HG03159 (cell line): Measurements from ENCODE around the gene GOLIM4.
A peak's percentile ranks its signal among the peaks of the same experiment; 100 is the strongest.
"Not testable (repeated sequence)": the region's sequence is repeated elsewhere in the genome, so short reads cannot be mapped to it uniquely, and the experiment has no call there.

Experiments
- ATAC-seq: cut with Tn5 transposase; IDR thresholded peaks from one replicate; pipeline ENCODE4 v1.9.1; 2021; ENCODE audit warnings: mild to moderate bottlenecking, moderate library complexity; ENCODE audit not compliant: unreplicated experiment

GOLIM4 gene, protein sequence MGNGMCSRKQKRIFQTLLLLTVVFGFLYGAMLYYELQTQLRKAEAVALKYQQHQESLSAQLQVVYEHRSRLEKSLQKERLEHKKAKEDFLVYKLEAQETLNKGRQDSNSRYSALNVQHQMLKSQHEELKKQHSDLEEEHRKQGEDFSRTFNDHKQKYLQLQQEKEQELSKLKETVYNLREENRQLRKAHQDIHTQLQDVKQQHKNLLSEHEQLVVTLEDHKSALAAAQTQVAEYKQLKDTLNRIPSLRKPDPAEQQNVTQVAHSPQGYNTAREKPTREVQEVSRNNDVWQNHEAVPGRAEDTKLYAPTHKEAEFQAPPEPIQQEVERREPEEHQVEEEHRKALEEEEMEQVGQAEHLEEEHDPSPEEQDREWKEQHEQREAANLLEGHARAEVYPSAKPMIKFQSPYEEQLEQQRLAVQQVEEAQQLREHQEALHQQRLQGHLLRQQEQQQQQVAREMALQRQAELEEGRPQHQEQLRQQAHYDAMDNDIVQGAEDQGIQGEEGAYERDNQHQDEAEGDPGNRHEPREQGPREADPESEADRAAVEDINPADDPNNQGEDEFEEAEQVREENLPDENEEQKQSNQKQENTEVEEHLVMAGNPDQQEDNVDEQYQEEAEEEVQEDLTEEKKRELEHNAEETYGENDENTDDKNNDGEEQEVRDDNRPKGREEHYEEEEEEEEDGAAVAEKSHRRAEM

DNA sequence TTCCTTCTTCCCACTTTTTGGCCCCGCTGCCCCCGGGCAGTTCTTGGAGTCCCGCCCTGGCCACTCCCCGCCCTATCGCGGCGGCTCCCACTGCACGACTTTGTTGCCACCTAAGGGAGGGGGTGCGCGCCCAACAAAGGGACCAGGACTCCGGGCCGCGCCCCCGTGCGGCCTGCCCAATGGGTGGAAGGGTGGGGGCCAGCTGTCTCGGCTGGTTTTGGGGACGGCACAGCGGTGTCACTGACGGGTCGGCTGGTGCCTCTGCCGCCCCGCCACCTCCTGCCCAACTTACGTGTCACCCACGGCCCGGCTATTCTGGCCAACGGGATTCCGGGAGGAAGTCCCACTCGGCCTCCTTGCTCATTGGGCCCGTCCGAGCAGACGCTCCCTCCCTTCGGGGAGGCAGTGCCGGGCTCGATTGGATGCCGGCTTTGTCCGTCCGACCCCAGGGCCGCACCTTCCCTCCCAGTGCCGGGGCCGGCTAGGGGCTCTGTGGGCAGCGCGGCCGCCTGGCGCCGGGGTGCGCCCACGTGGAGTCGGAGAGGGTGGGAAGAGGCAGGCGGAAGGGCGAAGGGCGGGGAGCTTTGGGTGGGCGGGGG lies at the start of gene GOLIM4:
TSS of gene GOLIM4 (minus strand) at position 314 of the 599 bp plus-strand sequence. CDS start 639 bp downstream, outside the sequence.
- peak; percentile 83 for ATAC-seq

DNA sequence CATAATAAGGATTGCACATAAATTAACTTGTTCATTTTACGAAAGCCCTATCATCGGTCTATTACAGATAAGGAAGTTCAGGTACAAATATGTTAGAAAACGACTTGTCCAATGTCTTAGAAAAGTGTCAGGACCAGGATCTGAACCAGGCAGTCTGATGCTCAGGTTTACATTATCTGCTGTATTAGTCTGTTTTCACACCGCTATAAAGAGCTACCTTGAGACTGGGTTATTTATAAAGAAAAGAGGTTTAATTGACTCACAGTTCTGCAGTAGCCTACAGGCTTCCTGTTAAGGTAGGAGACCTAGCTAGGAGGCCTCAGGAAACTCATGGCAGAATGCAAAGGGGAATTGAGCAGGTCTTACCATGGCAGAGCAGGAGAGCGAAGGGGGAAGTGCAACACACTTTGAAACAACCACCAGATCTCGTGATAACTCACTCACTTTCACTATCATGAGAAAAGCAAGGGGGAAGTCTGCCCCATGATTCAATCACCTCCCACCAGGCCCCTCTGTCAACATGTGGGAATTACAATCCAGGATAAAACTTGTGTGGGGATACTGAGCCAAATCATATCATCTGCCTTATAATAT lies 45.8 kb upstream of the GOLIM4 start:
- ATAC-seq: no peak

DNA sequence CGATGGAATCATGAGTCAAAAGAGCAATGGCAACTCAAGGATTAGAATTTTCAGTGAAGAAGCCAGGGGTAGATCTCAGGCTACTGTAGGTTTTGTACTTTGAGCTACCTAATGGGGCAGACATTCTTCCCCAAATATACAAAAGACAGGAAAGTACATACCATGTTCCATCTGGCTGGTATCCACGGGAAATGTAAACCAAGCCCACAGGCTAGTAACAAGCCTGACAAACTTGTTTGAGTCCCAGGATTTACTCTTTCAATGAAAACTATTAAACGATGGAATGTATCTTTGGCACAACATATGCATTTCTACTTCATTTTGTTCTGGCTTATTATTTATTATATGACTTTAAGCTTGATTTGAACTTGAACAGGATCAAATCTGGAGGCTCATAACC lies 44.2 kb upstream of the GOLIM4 start:
- no peak for ATAC-seq

DNA sequence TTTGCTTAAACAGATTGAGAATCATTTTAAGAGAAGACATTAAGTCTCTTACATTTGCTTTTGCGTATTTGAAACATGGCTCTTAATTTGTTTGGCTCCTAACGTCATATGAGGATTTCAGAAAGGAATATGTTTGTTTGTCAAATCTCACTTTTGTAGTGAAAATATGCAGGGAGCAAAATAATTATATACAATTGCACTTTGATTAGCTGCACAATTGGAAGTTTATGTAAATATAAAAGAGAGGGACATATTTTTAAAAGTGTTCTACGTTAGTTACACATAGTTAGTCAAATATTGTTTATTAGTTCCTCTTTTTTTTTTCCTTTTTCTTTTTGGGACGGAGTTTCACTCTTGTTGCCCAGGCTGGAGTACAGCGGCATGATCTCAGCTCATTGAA lies 42.7 kb upstream of the GOLIM4 start:
- ATAC-seq: no peak

DNA sequence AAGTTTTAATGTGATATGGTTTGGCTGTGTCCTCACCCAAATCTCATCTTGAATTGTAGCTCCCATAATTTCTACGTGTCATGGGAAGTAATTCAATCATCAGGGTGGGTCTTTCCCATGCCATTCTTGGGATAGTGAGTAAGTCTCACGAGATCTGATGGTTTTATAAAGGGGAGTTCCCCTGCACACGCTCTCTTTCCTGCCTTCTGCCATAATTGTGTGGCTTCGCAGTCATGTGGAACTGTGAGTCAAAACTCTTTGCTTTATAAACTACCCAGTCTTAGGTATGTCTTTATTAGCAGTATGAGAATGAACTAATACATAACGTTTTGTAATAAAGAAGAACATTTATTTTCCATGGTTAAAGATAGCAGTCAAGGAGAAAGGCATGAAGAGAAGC lies 39.2 kb upstream of the GOLIM4 start:
- no peak for ATAC-seq

DNA sequence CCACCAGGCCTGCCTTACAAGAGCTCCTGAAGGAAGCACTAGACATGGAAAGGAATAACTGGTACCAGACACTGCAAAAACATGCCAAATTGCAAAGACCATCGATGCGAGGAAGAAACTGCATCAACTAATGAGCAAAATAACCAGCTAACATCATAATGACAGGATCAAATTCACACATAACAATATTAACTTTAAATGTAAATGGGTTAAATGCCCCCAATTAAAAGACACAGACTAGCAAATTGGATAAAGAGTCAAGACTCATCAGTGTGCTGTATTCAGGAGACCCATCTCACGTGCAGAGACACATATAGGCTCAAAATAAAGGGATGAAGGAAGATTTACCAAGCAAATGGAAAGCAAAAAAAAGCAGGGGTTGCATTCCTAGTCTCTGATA lies 34.5 kb upstream of the GOLIM4 start:
- ATAC-seq: not testable (repeated sequence)

DNA sequence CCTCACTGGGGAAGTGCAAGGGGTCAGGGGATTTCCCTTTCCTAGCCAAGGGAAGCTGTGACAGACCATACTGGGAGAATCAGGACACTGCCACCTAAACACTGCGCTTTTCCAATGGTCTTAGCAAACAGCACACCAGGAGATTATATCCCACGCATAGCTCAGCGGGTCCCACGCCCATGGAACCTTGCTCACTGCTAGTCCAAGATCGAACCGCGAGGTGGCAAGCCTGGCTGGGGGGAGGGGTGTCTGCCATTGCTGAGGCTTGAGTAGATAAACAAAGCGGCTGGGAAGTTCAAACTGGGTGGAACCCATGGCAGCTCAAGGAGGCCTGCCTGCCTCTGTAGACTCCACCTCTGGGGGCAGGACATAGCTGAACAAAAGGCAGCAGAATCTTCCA lies 32.7 kb upstream of the GOLIM4 start:
- not testable (repeated sequence) for ATAC-seq

DNA sequence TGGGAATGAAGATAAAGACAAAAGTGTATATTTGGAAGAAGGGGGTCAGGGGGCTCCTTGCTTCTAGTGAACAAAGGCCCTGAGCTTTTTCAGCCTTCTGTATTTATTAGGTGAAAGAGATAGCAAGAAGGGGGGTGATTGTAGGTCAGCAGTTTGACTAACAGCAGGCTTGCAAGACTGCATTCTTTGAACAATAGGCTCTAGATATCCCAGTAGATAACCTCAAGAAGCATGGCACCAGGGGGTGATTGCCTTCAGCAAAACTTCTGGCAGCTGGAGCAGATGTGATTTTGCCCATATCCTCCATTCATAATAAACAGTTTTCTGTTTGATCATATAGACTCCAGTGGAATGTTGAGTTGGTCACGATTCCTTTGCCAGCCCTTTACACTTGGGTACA lies 31.7 kb upstream of the GOLIM4 start:
- no peak for ATAC-seq

DNA sequence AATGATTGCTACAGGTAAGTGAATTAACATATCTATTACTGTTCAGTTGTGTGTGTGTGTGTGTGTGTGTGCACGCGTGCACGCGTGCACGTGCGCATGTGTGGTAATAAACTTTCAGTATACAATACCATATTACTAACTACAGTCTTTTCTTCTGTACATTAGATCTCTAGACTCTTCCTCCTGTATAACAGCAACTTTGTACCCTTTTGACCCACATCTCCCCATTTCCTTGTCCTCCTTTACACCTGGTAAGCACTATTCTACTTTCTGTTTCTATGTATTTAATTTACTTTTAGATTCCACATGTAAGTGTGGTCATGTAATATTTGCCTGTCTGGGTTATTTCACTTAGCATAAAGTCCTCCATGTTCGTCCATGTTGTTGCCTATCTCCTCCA lies 29.1 kb upstream of the GOLIM4 start:
- ATAC-seq: no peak

DNA sequence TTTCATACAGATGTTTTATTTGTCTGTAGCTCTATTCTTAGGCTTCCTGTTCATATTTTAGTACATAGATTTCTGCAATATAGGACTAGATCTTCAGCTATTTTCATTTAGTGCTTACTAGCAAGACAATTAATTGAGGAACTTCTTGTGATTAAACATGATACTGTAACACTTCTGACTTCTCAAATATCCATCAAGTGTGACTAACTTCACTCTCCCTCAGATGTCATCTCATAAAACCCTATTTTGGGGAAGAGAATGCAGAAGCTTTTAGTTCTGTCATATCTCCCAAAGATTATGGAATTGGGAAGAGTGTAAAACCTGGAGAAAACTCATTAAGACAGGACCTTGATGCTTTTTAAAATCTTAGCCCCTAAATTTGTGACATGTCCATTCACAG lies 28.6 kb upstream of the GOLIM4 start:
- no peak for ATAC-seq

DNA sequence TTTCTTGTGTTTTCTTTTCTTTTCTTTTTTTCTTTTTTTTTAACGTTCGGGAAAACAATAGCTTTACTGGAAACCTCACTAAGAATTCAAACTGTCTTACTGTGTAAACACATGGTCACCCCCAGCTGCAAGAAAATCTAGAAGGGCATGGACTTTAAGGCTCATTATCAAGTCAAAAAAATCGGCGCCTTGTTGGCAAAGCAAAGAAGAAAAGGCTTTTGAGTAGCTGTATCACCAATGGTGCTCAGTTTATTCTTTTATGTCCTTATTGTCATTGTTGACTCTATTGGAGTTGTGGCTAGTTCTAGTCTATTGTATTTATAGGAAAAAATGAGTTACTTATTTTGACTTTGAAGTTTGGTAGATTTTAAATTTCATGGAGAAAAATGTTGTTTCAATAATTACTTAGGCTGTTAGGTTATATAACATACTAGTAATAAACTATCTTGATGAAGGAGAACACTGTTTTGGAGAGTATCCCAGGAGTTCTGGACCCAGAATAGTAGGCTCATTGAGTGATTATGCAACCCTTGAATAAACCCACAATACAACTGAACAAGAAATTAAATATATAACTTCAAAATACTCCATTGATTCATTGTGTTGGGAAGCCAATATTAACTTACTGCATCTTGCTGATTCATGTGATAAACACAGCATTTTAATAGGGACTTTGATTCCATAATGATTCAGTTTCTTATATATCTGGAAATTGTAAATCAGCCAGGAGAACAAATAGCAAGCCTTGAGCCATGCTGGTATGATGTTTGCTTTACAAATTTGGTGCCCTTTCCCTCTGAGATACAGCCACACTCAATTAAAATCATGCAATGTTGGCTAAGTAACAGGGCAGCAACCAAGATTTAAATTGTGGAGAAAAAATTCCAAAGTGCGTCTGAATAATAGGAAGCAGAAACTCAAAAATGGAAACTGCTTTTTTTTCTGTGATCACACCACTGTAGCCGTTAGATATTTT lies 27.8 kb upstream of the GOLIM4 start:
- no peak for ATAC-seq

DNA sequence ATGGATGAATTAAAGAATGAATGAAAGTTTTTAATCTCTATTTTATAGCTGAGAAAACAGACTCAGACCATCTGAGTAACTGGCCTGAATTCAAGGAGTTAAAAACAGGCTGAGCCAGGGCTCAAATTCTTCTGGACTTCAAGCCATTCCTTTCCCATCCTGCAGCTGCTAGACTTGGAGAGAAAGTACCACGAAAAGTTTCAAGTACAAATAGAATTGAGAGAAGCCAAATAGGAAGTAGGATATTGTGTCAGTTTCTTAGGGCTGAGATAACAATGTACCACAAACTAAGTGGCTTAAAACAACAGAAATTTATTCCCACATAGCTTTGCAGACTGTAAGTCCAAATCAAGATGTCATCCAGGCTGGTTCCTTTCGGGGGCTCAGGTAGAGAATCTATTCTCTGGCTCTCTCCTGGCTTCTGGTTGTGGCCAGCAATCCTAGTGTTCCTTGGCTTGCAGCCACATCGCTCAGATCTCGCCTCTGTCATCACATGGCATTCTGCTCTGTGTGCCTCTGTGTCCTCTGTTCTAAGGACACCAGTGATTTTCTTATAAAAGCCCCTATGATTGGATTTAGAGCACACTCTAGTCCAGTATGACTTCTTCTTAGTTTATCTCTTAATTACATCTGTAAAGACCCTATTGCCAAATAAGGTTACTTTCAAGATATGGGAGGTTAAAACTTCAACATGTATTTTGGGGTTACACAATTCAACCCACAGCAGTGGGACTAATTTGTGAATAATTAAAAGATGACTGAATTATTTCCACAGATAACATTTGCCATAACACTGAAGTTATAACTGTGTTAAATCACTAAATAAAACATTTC lies 25.7 kb upstream of the GOLIM4 start:
- no peak for ATAC-seq

DNA sequence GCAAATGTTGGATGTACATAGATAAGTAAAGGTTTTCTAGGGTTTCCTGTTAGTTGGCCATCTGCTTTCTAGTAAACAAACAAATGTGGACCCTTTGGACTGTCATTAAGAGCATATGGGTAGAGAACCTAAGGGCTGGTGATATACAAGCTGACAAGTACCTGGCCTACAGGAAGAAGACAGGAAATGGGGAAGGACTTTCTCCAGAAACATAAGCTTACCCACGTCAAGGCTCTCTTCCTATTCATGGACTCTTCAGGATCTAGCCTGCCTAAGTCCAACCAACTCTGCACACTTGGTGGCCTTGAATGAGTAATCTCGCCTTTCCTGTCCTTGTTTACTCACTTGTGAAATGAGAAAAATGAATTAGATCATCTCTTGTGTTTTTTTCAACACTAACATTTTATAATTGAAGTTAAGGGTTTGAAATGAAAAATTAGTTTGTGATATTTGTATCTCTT lies 22.2 kb upstream of the GOLIM4 start:
- ATAC-seq: no peak

DNA sequence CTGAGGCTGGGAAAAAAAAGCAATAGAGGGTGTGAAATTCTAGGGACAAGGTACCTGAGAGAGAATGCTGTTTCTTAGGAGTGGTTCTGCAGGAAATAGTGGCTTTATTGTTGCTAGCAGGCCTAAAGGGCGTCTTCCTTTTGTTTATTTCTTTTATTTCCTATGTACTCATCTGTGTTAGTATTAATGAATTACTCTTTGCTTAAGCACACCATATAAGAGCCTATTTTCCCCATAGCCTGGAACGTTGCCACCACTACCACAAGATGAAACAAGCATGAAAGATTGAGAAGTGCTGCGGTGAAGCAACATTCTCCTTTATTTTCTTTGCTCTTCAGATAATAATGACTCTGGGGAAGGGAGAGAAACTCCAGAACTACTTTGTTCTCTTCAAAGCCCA lies 21.3 kb upstream of the GOLIM4 start:
- ATAC-seq: no peak

DNA sequence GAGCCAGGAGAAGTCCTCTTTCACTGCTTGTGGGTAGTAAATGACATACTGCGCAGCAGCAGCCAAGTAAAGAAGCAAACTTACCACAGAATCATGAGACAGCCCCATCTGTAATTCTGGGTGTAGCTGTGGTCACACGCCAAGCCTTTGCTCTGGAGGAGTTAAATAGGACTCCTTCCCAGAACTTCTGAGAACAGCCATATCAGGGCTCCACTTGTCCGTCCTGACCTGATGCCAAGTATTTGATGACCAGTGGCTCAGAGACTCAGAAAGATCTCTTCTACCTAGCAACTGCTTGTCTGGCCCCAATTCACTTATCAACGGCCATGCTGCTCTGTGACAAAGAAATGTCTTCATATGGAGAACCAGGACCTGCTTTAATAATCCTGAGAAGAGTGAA lies 20.6 kb upstream of the GOLIM4 start:
- no peak for ATAC-seq

DNA sequence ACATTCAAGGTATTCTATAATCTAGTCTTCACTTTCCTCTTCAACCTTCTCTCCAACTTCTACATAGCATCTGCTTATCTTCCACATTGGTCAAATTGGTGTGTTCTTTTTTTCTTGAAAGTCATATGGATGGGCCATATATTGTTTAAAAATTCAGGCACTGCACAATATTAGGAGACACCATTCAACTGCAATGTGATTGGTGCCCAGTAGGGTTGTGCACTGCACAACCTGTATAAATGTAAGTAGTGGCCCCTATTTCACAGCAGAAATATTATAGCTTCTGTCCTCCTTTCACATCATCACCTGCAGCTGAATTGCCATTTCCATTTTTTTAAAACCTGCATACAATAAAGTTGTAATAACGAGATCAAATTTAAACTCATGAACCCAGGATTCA lies 18.1 kb upstream of the GOLIM4 start:
- ATAC-seq: no peak

DNA sequence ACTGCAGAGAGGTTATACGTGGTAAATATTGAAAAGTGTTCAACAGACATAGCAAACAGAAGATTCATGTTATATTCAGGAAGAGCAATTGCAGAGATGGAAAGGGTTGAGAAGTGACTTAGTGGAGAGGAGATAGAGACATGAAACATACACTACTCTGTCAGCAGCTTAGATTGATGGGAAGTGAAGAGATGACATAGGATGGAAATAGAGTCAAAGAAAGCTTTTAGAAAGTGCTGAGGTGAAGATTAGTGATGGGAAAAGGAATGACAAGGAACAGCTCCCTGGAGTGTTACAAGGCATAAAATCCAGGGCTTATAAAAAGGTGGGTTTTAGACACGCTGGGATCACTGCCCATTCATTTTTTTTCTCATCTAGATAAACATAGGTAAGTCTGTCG lies 17.2 kb upstream of the GOLIM4 start:
- no peak for ATAC-seq

DNA sequence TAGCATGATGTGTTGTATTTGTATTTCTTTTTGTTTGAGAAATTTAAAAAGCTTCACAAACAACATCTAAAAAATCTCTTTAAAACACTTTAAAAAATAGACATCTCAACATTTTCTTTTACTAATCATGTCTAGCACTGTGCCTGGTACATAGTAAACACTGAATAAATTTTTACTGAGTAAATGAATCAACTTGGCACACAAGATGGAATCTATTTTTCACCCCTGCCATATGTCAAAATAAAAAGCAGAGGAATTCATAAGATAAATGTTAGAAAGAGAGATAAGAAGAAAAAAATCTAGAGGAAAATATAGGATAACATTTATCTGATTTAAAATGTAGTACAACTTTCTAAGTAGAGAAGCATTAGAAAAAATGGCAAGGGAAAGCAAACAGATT lies 8.6 kb upstream of the GOLIM4 start:
- ATAC-seq: no peak

DNA sequence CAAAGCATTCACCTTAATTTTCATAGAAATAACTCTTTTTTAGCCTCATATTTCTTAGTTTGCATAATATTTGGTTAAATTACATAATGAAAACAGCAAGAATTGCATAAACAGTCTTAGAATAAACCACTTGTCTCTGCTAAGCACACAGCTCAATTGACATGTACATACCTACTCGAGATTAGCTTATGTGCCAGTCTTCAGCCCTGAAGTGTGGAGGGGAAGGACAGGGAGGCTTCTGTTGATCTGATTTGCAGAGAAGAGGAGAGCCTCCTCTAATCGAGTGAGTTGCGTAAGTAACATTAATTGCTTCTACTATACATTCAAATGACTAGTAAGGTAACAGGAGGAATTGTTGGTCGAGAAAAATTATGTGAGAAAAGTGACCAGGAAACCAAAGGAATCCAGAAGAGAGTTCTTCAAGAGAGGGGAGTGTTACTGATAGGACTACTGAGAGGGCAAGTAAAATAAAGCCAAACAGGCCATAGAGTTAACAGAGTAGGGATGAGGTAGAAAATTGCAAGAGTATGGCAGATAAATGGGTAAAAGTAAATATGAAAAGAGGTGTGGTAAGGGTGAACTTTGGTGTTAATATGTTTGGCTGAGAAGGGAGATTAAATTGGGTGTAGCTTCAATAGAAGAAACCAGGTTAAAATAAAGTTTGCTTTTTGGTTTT lies 7.1 kb upstream of the GOLIM4 start:
- ATAC-seq: no peak
